ENCODE measurements around the gene ADH4.

The ADH4 gene

GRCh38 chr4:99077177-99077576 lies 66.9 kb downstream of the ADH4 start:
- Histone ChIP-seq H3K27me3 (ENCODE audit: insufficient read depth, low read length, poor library complexity, severe bottlenecking) (no peaks in the 10 kb centered on the region), H3F3A (ENCODE audit: low read depth) (no peaks in the 10 kb centered on the region), H3K79me2 (ENCODE audit: insufficient read depth, low read length) (peaks cover 8% of the 10 kb centered on the region; the same call in 1 of the 2 replicates), H3K36me3 (ENCODE audit: insufficient read depth, low read length) (peaks cover 83% of the 10 kb centered on the region), H3K9me3 (ENCODE audit: insufficient read depth, low read depth, low read length) (no peaks in the 10 kb centered on the region), H4K20me1 (ENCODE audit: insufficient read depth, low read length, poor library complexity, severe bottlenecking) (peaks cover 13% of the 10 kb centered on the region), H3K4me3 (ENCODE audit: low read length, poor library complexity, severe bottlenecking) (no peak overlapping the region), H3K4me1 (ENCODE audit: insufficient read depth, low read length, poor library complexity, severe bottlenecking) (peaks cover 9% of the 10 kb centered on the region), H2AFZ (ENCODE audit: low read length) (no peak overlapping the region), H3K4me2 (ENCODE audit: low read depth, low read length, poor library complexity, severe bottlenecking) (no peak overlapping the region), H3K9me2 (replicated peaks; ENCODE audit: low read depth, low read length) (no peaks in the 10 kb centered on the region), H3K9ac (ENCODE audit: low read depth, low read length, poor library complexity, severe bottlenecking) (no peak overlapping the region)
- no peak for TF ChIP-seq EZH2phosphoT487 (IDR thresholded peaks at IDR 0.05; ENCODE audit: borderline replicate concordance)
- TF ChIP-seq, protein P1, sequence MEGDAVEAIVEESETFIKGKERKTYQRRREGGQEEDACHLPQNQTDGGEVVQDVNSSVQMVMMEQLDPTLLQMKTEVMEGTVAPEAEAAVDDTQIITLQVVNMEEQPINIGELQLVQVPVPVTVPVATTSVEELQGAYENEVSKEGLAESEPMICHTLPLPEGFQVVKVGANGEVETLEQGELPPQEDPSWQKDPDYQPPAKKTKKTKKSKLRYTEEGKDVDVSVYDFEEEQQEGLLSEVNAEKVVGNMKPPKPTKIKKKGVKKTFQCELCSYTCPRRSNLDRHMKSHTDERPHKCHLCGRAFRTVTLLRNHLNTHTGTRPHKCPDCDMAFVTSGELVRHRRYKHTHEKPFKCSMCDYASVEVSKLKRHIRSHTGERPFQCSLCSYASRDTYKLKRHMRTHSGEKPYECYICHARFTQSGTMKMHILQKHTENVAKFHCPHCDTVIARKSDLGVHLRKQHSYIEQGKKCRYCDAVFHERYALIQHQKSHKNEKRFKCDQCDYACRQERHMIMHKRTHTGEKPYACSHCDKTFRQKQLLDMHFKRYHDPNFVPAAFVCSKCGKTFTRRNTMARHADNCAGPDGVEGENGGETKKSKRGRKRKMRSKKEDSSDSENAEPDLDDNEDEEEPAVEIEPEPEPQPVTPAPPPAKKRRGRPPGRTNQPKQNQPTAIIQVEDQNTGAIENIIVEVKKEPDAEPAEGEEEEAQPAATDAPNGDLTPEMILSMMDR (conservative IDR thresholded peaks at IDR 0.05; ENCODE audit: low read length), result no peak

DNA sequence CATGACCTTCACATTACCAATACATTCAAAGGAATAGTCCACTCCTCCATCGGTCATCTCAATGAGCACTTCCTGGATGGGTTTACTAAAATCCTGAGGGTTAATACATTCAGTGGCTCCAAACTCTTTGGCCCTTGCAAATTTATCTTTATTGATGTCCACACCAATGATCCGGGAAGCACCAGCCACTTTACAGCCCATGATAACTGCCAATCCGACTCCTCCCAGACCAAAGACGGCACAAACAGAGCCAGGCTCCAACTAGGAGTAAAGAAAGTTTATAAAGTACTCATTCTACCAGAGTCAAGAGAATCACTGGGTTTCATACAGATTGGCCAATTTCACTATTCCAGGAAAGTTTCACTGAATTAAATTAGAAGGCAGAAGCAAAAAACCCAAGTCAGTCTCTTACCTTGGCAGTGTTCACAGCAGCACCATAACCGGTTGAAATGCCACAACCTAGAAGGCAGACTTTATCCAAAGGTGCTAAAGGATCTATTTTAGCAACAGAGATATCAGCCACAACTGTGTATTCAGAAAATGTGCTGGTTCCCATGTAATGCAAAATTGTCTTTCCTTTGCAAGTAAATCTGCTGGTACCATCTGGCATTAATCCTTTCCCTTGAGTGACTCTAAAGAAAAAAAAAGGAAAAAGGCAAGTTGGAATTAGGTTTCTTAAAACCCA lies 67.7 kb downstream of the ADH4 start:
- Histone ChIP-seq H3K36me3 (ENCODE audit: insufficient read depth, low read length) (peaks cover 82% of the 10 kb centered on the region), H3K4me1 (ENCODE audit: insufficient read depth, low read length, poor library complexity, severe bottlenecking) (peaks cover 8% of the 10 kb centered on the region), H3K9ac (ENCODE audit: low read depth, low read length, poor library complexity, severe bottlenecking) (no peak overlapping the region)

GRCh38 chr4:99074816-99075215 lies 69.3 kb downstream of the ADH4 start:
- Histone ChIP-seq H3K36me3 (ENCODE audit: insufficient read depth, low read length) (peaks cover 79% of the 10 kb centered on the region), H3K9ac (ENCODE audit: low read depth, low read length, poor library complexity, severe bottlenecking) (no peak overlapping the region), H3K4me2 (ENCODE audit: low read depth, low read length, poor library complexity, severe bottlenecking) (no peak overlapping the region), H3K4me3 (ENCODE audit: low read length, poor library complexity, severe bottlenecking) (no peak overlapping the region), H3K27me3 (ENCODE audit: insufficient read depth, low read length, poor library complexity, severe bottlenecking) (no peaks in the 10 kb centered on the region), H3K79me2 (ENCODE audit: insufficient read depth, low read length) (peaks cover 8% of the 10 kb centered on the region; the same call in 1 of the 2 replicates), H3K9me3 (ENCODE audit: insufficient read depth, low read depth, low read length) (no peaks in the 10 kb centered on the region), H3F3A (ENCODE audit: low read depth) (no peaks in the 10 kb centered on the region), H3K4me1 (ENCODE audit: insufficient read depth, low read length, poor library complexity, severe bottlenecking) (no peaks in the 10 kb centered on the region), H3K9me2 (replicated peaks; ENCODE audit: low read depth, low read length) (no peaks in the 10 kb centered on the region), H4K20me1 (ENCODE audit: insufficient read depth, low read length, poor library complexity, severe bottlenecking) (no peaks in the 10 kb centered on the region), H2AFZ (ENCODE audit: low read length) (no peak overlapping the region)
- TF ChIP-seq, protein P1 (conservative IDR thresholded peaks at IDR 0.05; ENCODE audit: low read length), result no peak
- no peak for TF ChIP-seq EZH2phosphoT487 (IDR thresholded peaks at IDR 0.05; ENCODE audit: borderline replicate concordance)

More for the DNA sequence above, 67.7 kb downstream of the ADH4 start:
- Histone ChIP-seq H3F3A (ENCODE audit: low read depth) (no peaks in the 10 kb centered on the region), H4K20me1 (ENCODE audit: insufficient read depth, low read length, poor library complexity, severe bottlenecking) (peaks cover 11% of the 10 kb centered on the region), H3K9me3 (ENCODE audit: insufficient read depth, low read depth, low read length) (no peaks in the 10 kb centered on the region), H3K79me2 (ENCODE audit: insufficient read depth, low read length) (peaks cover 8% of the 10 kb centered on the region; the same call in 1 of the 2 replicates), H3K4me2 (ENCODE audit: low read depth, low read length, poor library complexity, severe bottlenecking) (no peak overlapping the region), H3K4me3 (ENCODE audit: low read length, poor library complexity, severe bottlenecking) (no peak overlapping the region), H3K9me2 (replicated peaks; ENCODE audit: low read depth, low read length) (no peaks in the 10 kb centered on the region), H2AFZ (ENCODE audit: low read length) (no peak overlapping the region), H3K27me3 (ENCODE audit: insufficient read depth, low read length, poor library complexity, severe bottlenecking) (no peaks in the 10 kb centered on the region)
- TF ChIP-seq, protein P1 (conservative IDR thresholded peaks at IDR 0.05; ENCODE audit: low read length), result no peak
- TF ChIP-seq EZH2phosphoT487 (IDR thresholded peaks at IDR 0.05; ENCODE audit: borderline replicate concordance), result no peak
